GM19463 (cell line): Measurements from ENCODE around the gene JPH2.
"Not testable (repeated sequence)": the region's sequence is repeated elsewhere in the genome, so short reads cannot be mapped to it uniquely, and the experiment has no call there.

Experiments
- ATAC-seq: cut with Tn5 transposase; IDR thresholded peaks from one replicate; pipeline ENCODE4 v1.9.1; 2021; ENCODE audit warnings: mild to moderate bottlenecking, moderate library complexity; ENCODE audit not compliant: unreplicated experiment

Gene JPH2

DNA sequence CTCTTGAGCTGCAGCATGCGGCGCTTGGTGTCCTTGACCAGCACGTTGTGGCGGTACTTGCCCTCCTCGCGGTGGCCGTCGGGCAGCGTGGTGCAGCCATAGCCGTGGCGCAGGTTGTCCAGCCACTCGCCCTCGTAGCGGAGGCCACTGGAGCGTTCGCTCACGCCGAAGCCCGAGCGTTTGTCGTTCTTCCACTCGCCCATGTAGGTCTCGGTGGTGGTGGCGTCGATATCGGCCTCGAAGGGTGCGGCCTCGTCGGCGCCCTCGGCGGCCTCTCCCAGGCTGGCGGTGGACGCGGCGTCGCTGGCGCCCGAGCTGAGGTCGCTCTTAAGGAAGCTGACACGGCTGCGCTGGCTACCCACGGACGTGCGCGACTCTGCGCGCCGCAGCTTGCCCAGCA, 27.3 kb downstream of the JPH2 start:
- ATAC-seq, result no peak

- ATAC-seq, result no peak
Measured at GRCh38 chr20:44159125-44159524, 27.9 kb downstream of the JPH2 start.

DNA sequence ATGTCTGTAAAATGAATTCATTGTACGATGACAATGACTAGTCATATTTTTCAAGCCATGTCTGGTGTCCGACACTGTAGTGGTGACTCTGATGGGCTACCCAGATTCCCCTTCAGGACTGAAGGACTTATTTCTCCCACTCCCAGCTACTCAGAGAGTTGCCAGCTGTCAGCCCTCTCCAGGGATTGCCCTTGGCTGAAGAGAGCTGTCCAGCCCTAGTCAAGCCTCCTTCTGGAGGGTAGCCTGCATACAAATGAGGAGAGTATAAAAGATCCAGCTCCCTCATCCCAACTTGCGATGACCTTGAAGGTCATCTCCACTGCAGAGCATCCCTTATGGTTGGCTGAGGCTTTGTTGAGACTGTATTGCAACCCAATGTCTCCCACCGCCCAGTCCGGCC, 29.9 kb downstream of the JPH2 start:
- ATAC-seq, result no peak

GRCh38 chr20:44154521-44155001, 32.4 kb downstream of the JPH2 start:
- ATAC-seq, result no peak

- ATAC-seq, result no peak
Measured at GRCh38 chr20:44153636-44154043, 33.3 kb downstream of the JPH2 start.

- no peak for ATAC-seq
Measured at GRCh38 chr20:44151621-44152416, 35.2 kb downstream of the JPH2 start.

DNA sequence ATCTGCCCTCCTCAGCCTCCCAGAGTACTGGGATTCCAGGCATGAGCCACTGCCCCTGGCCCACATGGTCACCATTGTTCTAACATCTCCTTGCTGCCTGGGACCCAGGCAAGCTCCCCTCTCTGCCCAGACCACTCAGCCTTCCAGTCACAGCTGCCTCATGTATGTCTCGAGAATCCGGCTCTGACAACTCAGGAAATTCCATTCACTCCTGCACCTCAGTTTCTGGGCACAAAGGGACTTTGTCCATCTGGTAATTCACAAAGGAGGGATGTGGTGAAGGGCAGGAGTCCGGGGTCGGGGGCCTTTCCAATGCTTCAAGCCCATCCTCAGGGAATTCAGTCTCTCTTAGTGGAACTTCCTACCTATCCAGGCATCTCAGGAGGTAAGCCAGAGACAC, 40.7 kb downstream of the JPH2 start:
- ATAC-seq, result no peak

DNA sequence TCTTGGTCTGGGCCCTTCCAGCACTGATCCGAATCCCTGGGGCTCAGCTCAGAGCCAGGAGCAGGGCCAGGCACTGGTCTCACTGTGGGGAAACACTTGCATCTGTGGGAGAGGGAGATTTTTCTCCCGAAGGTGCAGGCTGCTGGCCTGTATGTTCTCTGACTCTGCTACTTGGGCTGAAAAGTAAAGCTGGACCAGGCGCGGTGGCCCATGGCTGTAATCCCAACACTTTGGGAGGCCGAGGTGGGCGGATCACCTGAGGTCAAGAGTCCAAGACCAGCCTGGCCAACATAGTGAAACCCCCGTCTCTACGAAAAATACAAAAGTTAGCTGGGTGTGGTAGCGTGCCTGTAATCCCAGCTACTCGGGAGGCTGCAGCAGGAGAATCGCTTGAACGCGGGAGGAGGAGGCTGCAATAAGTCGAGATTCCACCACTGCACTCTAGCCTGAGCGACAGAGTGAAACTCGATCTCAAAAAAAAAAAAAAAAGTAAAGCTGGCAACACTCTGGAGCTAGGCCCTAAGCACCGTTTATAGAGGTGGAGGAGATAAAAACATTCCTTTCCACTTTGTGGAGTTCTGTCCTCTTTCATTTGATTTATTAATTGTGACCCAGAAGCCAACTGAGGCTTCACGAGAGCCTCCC, 41.7 kb downstream of the JPH2 start:
- no peak for ATAC-seq

DNA sequence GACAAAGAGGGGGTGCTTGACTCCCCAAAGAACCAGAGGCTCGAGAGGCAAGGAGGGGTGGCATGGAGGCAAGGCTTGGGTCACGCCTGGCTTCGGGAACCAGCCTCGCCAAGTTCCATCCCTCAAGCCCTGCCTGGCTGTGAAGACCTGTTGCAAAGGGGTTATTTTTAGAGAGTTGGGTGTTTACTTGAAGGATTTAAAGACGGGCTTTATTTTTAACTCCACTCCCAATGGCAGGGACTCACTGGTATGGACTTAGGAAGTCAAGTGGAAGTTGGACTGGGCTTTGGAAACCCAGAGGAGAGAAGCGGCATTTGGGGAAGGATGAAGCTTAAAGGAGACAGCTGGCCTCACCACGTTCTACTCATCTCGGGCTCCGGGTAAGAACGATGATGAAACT, 43.1 kb downstream of the JPH2 start:
- no peak for ATAC-seq

DNA sequence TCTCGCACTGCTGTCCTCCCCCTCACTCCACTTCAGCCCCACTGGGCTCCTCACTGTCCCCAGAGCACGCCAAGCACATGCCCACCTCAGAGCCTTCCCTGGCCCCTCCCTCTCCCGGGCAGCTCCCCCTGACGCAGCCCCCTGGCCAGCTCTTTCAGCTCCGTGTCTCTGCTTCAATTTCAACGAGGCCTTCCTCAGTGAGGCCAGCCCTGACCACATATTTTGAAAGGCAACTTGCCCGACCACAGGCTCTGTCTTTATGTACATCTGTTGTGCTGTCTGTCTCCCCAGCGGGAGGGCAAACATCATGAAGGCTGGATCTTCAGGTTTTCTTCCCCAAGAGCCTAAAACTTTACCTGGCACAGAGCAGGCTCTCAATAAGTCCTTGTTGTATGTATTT, 44.6 kb downstream of the JPH2 start:
- ATAC-seq, result no peak

DNA sequence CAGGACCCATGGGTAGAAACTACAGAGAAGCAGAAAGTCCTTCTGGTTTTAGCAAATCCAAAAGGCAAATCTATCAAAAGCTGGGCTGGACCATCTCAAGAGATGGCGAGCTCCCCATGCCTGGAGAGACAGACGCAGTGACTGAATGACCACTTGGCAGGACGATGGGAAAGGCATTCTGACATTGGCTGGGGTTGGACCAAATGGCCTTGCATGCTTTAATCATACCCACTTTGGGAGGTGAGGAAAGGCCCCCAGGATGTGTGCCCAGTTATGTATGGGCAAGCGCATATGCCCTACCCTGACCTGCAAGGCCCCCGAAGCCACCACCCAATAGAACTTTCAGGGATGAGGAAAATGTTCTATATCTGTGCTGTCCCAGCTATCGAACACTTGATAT, 45.1 kb downstream of the JPH2 start:
- no peak for ATAC-seq

- no peak for ATAC-seq
Measured at GRCh38 chr20:44138867-44139266, 48.1 kb downstream of the JPH2 start.

DNA sequence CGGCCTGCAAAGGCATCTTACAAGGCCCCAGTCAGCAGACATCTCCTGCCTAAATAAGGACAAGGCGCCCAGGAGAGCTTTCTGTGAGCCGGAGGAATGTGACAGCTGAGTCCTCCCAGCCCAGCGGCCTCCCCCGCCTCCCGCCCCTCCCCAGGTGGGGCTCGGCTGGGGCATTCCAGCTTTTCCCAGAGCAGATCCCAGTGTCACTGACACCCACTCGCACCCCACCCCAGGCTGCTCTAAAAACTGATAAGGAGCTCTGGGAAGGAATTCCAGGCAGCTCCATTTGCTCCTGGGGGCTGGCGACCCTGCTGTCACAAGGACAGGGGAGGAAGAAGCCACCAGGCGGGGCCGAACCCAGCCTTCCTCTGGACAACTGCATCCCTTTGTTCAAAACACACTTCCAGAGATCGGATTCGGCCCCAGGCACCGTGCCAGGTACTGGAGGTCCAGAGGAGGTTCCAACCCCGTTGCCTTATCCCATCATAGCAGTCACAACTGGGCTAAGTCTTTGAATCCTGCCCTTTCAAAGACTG, 49.7 kb downstream of the JPH2 start:
- ATAC-seq, result no peak

DNA sequence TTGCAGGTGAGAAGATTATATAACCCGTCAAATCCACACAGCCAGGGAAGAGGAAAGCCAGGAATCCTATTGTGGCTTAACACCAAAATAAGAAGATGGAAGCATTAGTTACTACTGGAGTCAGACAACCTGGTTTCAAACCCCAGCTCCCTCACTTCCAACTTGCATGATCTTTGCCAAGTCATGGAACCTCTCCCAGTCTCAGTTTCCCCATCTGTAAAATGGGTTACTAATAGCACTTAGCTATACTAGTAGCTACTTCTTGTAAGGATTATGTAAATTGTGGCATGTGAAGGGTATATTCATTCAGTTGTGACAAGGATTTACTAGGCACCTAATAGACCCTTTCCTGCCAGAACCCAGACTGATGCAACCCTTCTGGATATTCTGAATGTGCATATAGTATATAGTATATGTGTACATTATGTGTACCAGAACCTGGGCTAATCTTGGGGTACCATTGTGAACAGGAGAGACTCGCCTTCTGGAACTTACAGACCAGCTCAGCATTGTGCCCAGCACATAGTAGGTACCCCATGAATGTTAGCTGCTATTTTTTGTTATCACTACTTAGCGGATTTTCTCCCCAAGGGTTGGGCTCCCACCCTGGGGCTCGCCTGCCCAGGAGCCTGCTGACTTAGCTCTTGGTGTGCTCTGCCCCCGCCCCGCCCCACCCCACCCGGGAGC, 50.3 kb downstream of the JPH2 start:
- no peak for ATAC-seq

DNA sequence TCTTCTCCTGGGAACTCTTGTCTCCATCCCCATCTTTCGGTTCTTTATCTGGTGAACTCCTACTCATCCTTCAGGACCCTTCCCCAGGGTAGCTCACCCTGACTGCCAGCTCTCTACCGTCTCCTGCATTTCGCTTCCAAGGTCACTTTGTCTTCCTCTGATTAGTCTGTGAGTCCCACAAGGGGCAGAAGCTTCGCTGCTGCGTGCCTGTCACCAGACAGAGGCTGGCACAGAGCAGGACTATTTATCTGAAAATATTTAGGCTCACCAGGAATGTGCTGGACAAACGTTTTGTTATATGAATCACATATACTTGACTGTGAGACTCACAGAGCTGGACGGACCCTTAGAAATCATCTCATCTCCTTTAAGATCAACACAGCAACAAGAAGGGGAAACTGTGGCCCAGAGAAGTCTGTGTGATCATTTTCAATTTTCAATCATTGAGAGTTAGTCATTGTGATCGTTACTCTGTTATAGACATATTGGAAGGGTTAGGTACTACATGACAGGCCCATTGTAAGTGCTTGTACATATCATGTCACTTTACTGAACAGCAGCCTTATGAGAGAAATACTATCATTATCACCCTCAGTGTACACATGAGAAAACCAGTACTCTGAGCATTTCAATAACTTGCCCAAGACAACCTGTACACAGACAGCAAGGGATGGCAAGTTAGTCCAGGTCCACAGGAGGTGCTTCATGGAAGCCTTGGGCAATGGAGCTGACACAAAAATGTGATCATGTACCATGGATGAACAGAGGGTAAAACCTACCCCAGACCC, 51.4 kb downstream of the JPH2 start:
- ATAC-seq, result no peak

- ATAC-seq, result no peak
Measured at GRCh38 chr20:44135012-44135412, 52.0 kb downstream of the JPH2 start.

DNA sequence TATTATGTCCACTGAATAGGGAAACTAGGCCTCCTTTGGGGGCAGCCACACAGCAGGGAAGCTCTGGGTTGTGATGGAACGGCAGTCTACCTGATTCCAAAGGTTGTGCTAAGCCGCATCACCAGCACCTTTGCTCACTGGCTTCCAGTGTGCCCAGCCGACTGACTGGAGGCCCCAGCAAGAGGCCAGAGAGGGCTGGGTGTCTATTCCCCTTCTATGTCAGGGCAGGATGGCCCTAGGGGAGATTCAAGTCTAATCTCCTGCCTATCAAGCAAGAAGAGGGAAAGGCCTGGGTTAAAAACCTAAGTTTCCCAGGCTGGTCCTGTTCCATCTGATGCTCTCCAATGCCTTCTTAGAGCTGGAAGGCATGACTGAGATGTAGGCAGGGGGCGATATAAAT, 53.6 kb downstream of the JPH2 start:
- ATAC-seq, result no peak

- no peak for ATAC-seq
Measured at GRCh38 chr20:44131704-44132103, 55.3 kb downstream of the JPH2 start.

GRCh38 chr20:44129911-44130718, 56.9 kb downstream of the JPH2 start:
- no peak for ATAC-seq

DNA sequence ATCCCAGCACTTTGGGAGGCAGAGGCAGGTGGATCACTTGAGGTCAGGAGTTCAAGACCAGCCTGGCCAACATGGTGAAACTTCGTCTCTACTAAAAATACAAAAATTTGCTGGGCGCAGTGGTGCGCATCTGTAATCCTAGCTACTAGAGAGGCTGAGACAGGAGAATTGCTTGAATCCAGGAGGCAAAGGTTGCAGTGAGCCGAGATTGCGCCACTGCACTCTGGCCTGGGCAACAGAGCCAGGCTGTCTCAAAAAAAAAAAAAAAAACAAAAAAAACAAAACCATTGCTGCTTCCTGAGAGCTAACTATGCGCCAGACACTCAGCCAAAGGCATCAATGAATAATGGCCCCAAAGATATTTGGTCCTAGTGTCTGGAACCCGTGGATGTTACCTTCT, 57.7 kb downstream of the JPH2 start:
- not testable (repeated sequence) for ATAC-seq
